Measurements from ENCODE around the gene SLC16A8. TPM values are rescaled to one million over a fixed set of nuclear protein-coding genes. Genes with fewer than 3 reads are reported as not detected.

Gene SLC16A8
- total and polyA plus RNA-seq, 2 of the 13 experiments (the other 11 are each of a cell fraction or from before 2014, with no cell fraction given): not detected

GRCh38 chr22:38056969-38057891 lies 26.8 kb downstream of the SLC16A8 start, which contains the start of gene PICK1 (continued):
- peak; percentile 68 for TF ChIP-seq HNRNPLL (IDR thresholded peaks at IDR 0.05; ENCODE audit: low read depth, low read length, poor library complexity, severe bottlenecking)
- 0 out of 2 replicates have a peak, but pooled peaks have one; percentile 19 for TF ChIP-seq ZNF329 (CRISPR knock-in tag; IDR thresholded peaks at IDR 0.05; ENCODE audit: low read depth)
- TF ChIP-seq, protein P1, sequence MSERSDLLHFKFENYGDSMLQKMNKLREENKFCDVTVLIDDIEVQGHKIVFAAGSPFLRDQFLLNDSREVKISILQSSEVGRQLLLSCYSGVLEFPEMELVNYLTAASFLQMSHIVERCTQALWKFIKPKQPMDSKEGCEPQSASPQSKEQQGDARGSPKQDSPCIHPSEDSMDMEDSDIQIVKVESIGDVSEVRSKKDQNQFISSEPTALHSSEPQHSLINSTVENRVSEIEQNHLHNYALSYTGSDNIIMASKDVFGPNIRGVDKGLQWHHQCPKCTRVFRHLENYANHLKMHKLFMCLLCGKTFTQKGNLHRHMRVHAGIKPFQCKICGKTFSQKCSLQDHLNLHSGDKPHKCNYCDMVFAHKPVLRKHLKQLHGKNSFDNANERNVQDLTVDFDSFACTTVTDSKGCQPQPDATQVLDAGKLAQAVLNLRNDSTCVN (CRISPR knock-in tag; IDR thresholded peaks at IDR 0.05; ENCODE audit: borderline replicate concordance): peak; percentile 69; the same call in 1 of the 2 replicates
- TF ChIP-seq ZNF788 (CRISPR knock-in tag; IDR thresholded peaks at IDR 0.05; ENCODE audit: borderline replicate concordance): peak; percentile 44; the same call in 1 of the 2 replicates
- peak; percentile 51; the same call in 1 of the 2 replicates for TF ChIP-seq KDM2A (CRISPR knock-in tag; IDR thresholded peaks at IDR 0.05; ENCODE audit: borderline replicate concordance, low read depth)
- TF ChIP-seq FOXA3 (CRISPR knock-in tag; IDR thresholded peaks at IDR 0.05): peak; percentile 27; the same call in 1 of the 2 replicates
- TF ChIP-seq ZNF143 (CRISPR knock-in tag; IDR thresholded peaks at IDR 0.05): peak; percentile 81
- peak; percentile 78 for TF ChIP-seq PHF21A (CRISPR knock-in tag; IDR thresholded peaks at IDR 0.05)
- 0 out of 2 replicates have a peak, but pooled peaks have one; percentile 42 for TF ChIP-seq ZNF335 (CRISPR knock-in tag; IDR thresholded peaks at IDR 0.05)
- TF ChIP-seq CTCF (CRISPR knock-in tag; IDR thresholded peaks at IDR 0.05): peak; percentile 27; the same call in 1 of the 2 replicates
- peak; percentile 35; the same call in 1 of the 2 replicates for TF ChIP-seq RFXAP (CRISPR knock-in tag; IDR thresholded peaks at IDR 0.05; ENCODE audit: borderline replicate concordance)
- peak; percentile 29; the same call in 1 of the 2 replicates for TF ChIP-seq ZNF274 (CRISPR knock-in tag; IDR thresholded peaks at IDR 0.05)
- 0 out of 2 replicates have a peak, but pooled peaks have one; percentile 27 for TF ChIP-seq ZNF543 (CRISPR knock-in tag; IDR thresholded peaks at IDR 0.05)
- peak; percentile 71 for TF ChIP-seq NR2C2 (CRISPR knock-in tag; IDR thresholded peaks at IDR 0.05; ENCODE audit: borderline replicate concordance)
- TF ChIP-seq MTA1 (CRISPR knock-in tag; IDR thresholded peaks at IDR 0.05; ENCODE audit: borderline replicate concordance): peak; percentile 60; the same call in 1 of the 2 replicates
- peak; percentile 44; the same call in 1 of the 2 replicates for TF ChIP-seq ELF4 (CRISPR knock-in tag; IDR thresholded peaks at IDR 0.05; ENCODE audit: borderline replicate concordance)
- TF ChIP-seq, protein P2, sequence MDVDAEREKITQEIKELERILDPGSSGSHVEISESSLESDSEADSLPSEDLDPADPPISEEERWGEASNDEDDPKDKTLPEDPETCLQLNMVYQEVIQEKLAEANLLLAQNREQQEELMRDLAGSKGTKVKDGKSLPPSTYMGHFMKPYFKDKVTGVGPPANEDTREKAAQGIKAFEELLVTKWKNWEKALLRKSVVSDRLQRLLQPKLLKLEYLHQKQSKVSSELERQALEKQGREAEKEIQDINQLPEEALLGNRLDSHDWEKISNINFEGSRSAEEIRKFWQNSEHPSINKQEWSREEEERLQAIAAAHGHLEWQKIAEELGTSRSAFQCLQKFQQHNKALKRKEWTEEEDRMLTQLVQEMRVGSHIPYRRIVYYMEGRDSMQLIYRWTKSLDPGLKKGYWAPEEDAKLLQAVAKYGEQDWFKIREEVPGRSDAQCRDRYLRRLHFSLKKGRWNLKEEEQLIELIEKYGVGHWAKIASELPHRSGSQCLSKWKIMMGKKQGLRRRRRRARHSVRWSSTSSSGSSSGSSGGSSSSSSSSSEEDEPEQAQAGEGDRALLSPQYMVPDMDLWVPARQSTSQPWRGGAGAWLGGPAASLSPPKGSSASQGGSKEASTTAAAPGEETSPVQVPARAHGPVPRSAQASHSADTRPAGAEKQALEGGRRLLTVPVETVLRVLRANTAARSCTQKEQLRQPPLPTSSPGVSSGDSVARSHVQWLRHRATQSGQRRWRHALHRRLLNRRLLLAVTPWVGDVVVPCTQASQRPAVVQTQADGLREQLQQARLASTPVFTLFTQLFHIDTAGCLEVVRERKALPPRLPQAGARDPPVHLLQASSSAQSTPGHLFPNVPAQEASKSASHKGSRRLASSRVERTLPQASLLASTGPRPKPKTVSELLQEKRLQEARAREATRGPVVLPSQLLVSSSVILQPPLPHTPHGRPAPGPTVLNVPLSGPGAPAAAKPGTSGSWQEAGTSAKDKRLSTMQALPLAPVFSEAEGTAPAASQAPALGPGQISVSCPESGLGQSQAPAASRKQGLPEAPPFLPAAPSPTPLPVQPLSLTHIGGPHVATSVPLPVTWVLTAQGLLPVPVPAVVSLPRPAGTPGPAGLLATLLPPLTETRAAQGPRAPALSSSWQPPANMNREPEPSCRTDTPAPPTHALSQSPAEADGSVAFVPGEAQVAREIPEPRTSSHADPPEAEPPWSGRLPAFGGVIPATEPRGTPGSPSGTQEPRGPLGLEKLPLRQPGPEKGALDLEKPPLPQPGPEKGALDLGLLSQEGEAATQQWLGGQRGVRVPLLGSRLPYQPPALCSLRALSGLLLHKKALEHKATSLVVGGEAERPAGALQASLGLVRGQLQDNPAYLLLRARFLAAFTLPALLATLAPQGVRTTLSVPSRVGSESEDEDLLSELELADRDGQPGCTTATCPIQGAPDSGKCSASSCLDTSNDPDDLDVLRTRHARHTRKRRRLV (CRISPR knock-in tag; IDR thresholded peaks at IDR 0.05): 0 out of 2 replicates have a peak, but pooled peaks have one; percentile 37
- TF ChIP-seq ZNF724P (CRISPR knock-in tag; IDR thresholded peaks at IDR 0.05; ENCODE audit: borderline replicate concordance): peak; percentile 56; the same call in 1 of the 2 replicates
- TF ChIP-seq ZNF883 (CRISPR knock-in tag; IDR thresholded peaks at IDR 0.05; ENCODE audit: not compliant biosample characterization): peak; percentile 47
- peak; percentile 89; the same call in 1 of the 2 replicates for TF ChIP-seq U2AF2 (IDR thresholded peaks at IDR 0.05; ENCODE audit: low read depth, low read length)
